Neutrophil (primary cell): Measurements from ENCODE around the gene SARDH.
"Not testable (repeated sequence)": the region's sequence is repeated elsewhere in the genome, so short reads cannot be mapped to it uniquely, and the experiment has no call there.

Experiments
- H3K27ac ChIP-seq: fragments of 200-600 bp; sonication (generic); 2 replicates; pipeline ENCODE4 v1.5.1; 2016; ENCODE audit warnings: mild to moderate bottlenecking, moderate library complexity
- H3K27me3 ChIP-seq: fragments of 200-600 bp; sonication (generic); 2 replicates; pipeline ENCODE4 v1.6.0; 2016; ENCODE audit warnings: mild to moderate bottlenecking
- H3K36me3 ChIP-seq: fragments of 200-600 bp; sonication (generic); 2 replicates; pipeline ENCODE4 v1.5.1; 2017
- H3K4me1 ChIP-seq, 2 experiments: fragments of 200-600 bp in 1 of 2; sonication (generic) in 1 of 2; 1 replicate in 1 of 2; 2 replicates in 1 of 2; pipeline versions ENCODE4 v1.5.1 to v1.6.1; 2013 to 2016; ENCODE audit warnings: low read depth in 1 of 2, low read length in 1 of 2, mild to moderate bottlenecking in 1 of 2, moderate library complexity in 1 of 2; ENCODE audit not compliant: control insufficient read depth in 1 of 2, insufficient read depth in 1 of 2
- H3K4me3 ChIP-seq, 2 experiments: fragments of 200-600 bp in 1 of 2; sonication (generic) in 1 of 2; 1 replicate in 1 of 2; 2 replicates in 1 of 2; pipeline ENCODE4 v1.5.1; 2013 to 2016; ENCODE audit warnings: low read depth in 1 of 2, low read length in 1 of 2, mild to moderate bottlenecking in 1 of 2, moderate library complexity in 1 of 2
- H3K9me3 ChIP-seq: fragments of 200-600 bp; sonication (generic); 2 replicates; pipeline ENCODE4 v1.5.1; 2016
- CTCF ChIP-seq: fragments of 200-600 bp; sonication (generic); IDR thresholded peaks from 2 replicates; pipeline ENCODE4 v1.5.1; 2016; ENCODE audit warnings: antibody characterized with exemption

SARDH gene

DNA sequence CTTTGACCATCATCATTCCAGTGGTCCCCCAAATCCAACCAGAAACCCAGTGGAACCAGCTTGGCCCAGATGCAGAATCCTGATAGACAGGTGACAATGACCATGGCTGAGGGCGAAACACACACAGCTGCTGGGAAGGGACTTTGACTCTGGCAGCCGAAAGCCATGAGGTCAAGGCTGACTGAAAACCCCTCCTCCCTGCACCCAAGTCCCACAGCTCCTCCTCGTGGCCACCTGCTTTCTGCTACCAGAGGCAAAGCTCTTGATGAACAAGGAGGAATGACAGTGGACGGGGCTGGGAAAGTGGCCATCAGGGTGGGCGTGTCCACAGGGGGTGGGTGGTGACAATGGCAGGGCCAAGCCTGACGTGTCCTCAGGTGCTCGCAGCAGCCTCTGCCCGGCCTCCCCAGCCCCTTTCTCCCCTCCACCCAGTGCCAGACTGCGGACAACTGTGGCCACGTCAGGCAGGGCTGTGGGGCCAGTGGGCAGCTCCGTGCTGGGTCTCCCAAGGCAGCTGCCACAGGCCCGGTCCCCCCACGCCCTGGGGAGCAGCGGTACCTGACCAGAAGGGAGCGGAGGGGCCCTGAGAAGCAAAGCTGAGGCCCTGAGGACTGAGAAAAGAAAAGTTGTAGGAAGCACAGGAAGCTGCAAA lies 30.8 kb upstream of the SARDH start:
- Histone ChIP-seq H3K4me3 (no peak overlapping the region), H3K27ac (no peak overlapping the region), H3K36me3 (no peaks in the 10 kb centered on the region), H3K4me1 (no peaks in the 10 kb centered on the region), H3K27me3 (no peaks in the 10 kb centered on the region), H3K9me3 (no peaks in the 10 kb centered on the region)
- TF ChIP-seq CTCF = no peak

GRCh38 chr9:133768371-133768858 lies 30.3 kb upstream of the SARDH start:
- Histone ChIP-seq H3K27ac (no peak overlapping the region), H3K27me3 (no peaks in the 10 kb centered on the region), H3K36me3 (no peaks in the 10 kb centered on the region), H3K4me1 (no peaks in the 10 kb centered on the region), H3K9me3 (no peaks in the 10 kb centered on the region), H3K4me3 (no peak overlapping the region)
- no peak for TF ChIP-seq CTCF

DNA sequence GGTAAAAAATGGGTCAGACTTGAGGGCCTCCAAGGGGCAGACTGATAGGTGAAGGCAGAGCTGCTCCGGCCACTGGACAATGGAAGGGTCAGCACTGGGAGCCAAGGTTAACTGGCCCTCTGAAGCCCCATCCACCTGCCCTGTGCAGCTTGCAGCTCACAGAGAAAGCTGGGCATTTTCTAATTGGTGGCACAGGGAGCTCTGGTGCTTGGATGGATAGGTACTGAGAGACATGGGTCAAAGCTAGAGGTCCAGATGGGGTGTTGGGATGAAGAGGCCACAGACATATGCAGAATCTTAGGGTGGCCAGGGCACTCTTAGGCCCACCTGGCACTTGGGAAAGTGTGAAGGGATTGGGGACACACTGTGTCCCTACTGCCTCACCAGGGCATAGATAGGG lies 29.5 kb upstream of the SARDH start:
- Histone ChIP-seq H3K27me3 (no peaks in the 10 kb centered on the region), H3K9me3 (no peaks in the 10 kb centered on the region), H3K4me3 (no peak overlapping the region), H3K27ac (no peak overlapping the region), H3K4me1 (no peaks in the 10 kb centered on the region), H3K36me3 (no peaks in the 10 kb centered on the region)
- TF ChIP-seq CTCF = no peak

GRCh38 chr9:133767008-133767407 lies 28.9 kb upstream of the SARDH start:
- Histone ChIP-seq H3K4me1 (no peaks in the 10 kb centered on the region), H3K9me3 (no peaks in the 10 kb centered on the region), H3K27me3 (no peaks in the 10 kb centered on the region), H3K4me3 (no peak overlapping the region), H3K27ac (no peak overlapping the region), H3K36me3 (no peaks in the 10 kb centered on the region)
- no peak for TF ChIP-seq CTCF

DNA sequence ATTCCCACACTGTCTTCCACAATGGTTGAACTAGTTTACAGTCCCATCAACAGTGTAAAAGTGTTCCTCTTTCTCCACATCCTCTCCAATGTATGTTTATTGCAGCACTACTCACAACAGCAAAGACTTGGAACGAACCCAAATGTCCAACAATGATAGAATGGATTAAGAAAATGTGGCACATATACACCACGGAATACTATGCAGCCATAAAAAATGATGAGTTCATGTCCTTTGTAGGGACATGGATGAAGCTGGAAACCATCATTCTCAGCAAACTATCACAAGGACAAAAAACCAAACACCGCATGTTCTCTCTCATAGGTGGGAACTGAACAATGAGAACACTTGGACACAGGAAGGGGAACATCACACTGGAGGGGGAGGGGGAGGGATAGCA lies 28.1 kb upstream of the SARDH start:
- H3K27ac ChIP-seq, H3K27me3 ChIP-seq, H3K36me3 ChIP-seq, H3K4me3 ChIP-seq, H3K4me1 ChIP-seq, H3K9me3 ChIP-seq: not testable (repeated sequence)

- H3K27ac ChIP-seq = no peak overlapping the region
- H3K27me3 ChIP-seq = no peaks in the 10 kb centered on the region
- no peak for TF ChIP-seq CTCF
- no peaks in the 10 kb centered on the region for H3K9me3 ChIP-seq
- H3K4me1 ChIP-seq = no peaks in the 10 kb centered on the region
- no peak overlapping the region for H3K4me3 ChIP-seq
- H3K36me3 ChIP-seq = no peaks in the 10 kb centered on the region
Observed at GRCh38 chr9:133763272-133764183, 25.4 kb upstream of the SARDH start.
